A673 (cell line): ENCODE measurements around the gene E2F7.

Source experiments
- EZH2 ChIP-seq: fragments of 200-600 bp; sonication (generic); IDR thresholded peaks from 2 replicates; pipeline ENCODE4 v1.6.1; 2017; ENCODE audit warnings: borderline replicate concordance, low read depth, mild to moderate bottlenecking, mixed read lengths, antibody characterized with exemption, low read length; ENCODE audit not compliant: poor library complexity, severe bottlenecking
- TF ChIP-seq, protein P1 (sequence below): fragments of 300-800, 200-600 bp; sonication (generic); conservative IDR thresholded peaks from 2 replicates; pipeline ENCODE4 v1.5.1; 2017; ENCODE audit warnings: low read depth, mild to moderate bottlenecking, antibody characterized with exemption, low read length, moderate library complexity, mixed read lengths

DNA sequence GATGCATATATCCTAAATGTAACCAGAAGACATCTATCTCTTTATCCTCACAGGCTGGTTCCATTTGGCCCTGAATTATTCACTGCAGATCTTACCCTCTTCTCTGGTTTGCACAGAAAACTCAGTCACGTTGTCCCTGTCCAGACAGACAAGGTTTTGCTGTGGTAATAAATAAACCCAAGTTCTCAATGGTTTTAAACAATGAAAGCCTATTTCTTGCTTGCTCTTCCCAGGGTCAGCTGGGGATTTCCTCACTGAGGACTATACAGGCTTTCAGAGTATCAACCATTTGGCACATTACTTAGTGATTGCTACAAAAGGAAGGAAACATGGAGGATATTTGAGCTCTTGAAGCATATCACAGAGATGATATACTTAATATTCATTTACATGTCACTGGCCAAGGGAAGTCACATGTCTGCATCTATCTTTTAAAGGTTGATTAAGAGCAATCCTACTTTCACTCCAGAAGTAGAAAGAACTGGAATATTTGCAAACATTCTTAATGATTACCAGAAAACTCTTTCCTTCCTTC lies 24.4 kb upstream of the E2F7 start:
- TF ChIP-seq, protein P1, sequence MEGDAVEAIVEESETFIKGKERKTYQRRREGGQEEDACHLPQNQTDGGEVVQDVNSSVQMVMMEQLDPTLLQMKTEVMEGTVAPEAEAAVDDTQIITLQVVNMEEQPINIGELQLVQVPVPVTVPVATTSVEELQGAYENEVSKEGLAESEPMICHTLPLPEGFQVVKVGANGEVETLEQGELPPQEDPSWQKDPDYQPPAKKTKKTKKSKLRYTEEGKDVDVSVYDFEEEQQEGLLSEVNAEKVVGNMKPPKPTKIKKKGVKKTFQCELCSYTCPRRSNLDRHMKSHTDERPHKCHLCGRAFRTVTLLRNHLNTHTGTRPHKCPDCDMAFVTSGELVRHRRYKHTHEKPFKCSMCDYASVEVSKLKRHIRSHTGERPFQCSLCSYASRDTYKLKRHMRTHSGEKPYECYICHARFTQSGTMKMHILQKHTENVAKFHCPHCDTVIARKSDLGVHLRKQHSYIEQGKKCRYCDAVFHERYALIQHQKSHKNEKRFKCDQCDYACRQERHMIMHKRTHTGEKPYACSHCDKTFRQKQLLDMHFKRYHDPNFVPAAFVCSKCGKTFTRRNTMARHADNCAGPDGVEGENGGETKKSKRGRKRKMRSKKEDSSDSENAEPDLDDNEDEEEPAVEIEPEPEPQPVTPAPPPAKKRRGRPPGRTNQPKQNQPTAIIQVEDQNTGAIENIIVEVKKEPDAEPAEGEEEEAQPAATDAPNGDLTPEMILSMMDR, result no peak
- TF ChIP-seq EZH2, result no peak
